ENCODE data around the gene TRRAP. TPM values are rescaled to one million over a fixed set of nuclear protein-coding genes. Genes with fewer than 3 reads are reported as not detected.

TRRAP gene
- total RNA-seq, 6 experiments from 2014 or later: 26.6 to 35.5 (median 28.7) TPM

DNA sequence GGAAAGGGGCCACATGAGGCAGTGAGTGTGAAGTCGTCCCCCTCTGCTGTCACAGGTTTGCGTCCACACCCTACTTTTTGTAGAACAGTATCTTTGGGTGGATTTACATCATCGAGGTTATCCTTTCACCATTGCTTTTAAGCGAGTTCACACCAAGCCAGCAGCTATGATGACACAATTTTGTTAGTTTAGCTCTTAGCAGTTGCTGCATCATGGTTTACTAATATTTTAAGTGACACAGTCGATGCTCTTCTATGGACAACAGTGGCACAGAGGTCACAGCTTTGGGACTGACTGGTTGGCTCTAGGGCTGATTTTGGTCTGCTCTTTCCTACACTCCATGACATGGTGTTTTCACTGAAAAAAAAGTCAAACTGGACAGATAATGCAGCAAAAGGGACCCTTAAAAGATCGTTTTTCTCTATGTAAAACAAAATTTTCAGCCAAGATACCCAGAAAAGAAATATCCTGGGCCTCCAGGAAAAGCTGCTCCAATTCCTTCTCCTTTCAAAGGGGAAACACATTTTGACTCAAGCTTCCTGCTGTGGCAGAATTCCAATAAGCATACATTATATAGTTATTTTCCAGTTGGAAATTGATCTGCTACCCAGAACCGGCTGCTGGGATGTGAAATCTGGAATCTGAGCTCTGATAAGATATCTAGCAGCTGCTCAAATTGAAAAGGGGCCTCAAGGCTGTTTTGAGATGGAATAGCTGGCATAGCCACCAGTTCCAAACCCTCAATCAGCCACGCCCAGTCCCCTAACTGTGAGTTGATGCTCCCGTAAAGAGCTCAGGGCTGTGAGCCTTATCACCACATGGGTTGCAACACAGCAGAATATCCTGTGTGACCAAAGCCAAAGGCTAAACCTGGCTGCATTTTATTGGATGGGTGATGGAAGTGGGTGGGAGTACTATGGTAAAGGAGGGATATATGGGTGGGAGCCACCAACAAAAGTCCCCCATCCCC is 151.4 kb downstream of the TRRAP start:
- H3K27ac Mint-ChIP-seq: peak overlapping the region; percentile 53; the same call in 1 of the 2 replicates
- TF ChIP-seq, protein P1, sequence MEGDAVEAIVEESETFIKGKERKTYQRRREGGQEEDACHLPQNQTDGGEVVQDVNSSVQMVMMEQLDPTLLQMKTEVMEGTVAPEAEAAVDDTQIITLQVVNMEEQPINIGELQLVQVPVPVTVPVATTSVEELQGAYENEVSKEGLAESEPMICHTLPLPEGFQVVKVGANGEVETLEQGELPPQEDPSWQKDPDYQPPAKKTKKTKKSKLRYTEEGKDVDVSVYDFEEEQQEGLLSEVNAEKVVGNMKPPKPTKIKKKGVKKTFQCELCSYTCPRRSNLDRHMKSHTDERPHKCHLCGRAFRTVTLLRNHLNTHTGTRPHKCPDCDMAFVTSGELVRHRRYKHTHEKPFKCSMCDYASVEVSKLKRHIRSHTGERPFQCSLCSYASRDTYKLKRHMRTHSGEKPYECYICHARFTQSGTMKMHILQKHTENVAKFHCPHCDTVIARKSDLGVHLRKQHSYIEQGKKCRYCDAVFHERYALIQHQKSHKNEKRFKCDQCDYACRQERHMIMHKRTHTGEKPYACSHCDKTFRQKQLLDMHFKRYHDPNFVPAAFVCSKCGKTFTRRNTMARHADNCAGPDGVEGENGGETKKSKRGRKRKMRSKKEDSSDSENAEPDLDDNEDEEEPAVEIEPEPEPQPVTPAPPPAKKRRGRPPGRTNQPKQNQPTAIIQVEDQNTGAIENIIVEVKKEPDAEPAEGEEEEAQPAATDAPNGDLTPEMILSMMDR (IDR thresholded peaks at IDR 0.05): no peak
- no peak for DNase-seq
- peaks cover 33% of the 10 kb centered on the region for H3K36me3 Mint-ChIP-seq (ENCODE audit: low read depth)
- H3K27me3 Mint-ChIP-seq (ENCODE audit: insufficient read depth): peaks cover 5% of the 10 kb centered on the region
- peaks cover 9% of the 10 kb centered on the region for H3K4me1 Mint-ChIP-seq (ENCODE audit: low read depth)
- no peak overlapping the region for H3K4me3 Mint-ChIP-seq
- no peaks in the 10 kb centered on the region for H3K9me3 Mint-ChIP-seq

- Mint-ChIP-seq H3K27me3 (ENCODE audit: insufficient read depth) (peaks cover 8% of the 10 kb centered on the region), H3K4me1 (ENCODE audit: low read depth) (peaks cover 6% of the 10 kb centered on the region; the same call in 1 of the 2 replicates), H3K9me3 (no peaks in the 10 kb centered on the region), H3K27ac (peak overlapping the region; percentile 5; the same call in 1 of the 2 replicates), H3K36me3 (ENCODE audit: low read depth) (peaks cover 35% of the 10 kb centered on the region), H3K4me3 (no peak overlapping the region)
- TF ChIP-seq, protein P1 (IDR thresholded peaks at IDR 0.05): no peak
- DNase-seq: no peak
Measured at GRCh38 chr7:99030457-99030856, 152.1 kb downstream of the TRRAP start.

- H3K9me3 Mint-ChIP-seq: no peaks in the 10 kb centered on the region
- H3K27me3 Mint-ChIP-seq (ENCODE audit: insufficient read depth): peaks cover 8% of the 10 kb centered on the region
- H3K36me3 Mint-ChIP-seq (ENCODE audit: low read depth): peaks cover 40% of the 10 kb centered on the region
- no peak overlapping the region for H3K4me3 Mint-ChIP-seq
- H3K27ac Mint-ChIP-seq: peak overlapping the region; percentile 5; the same call in 1 of the 2 replicates
- TF ChIP-seq, protein P1 (IDR thresholded peaks at IDR 0.05): no peak
- peaks cover 6% of the 10 kb centered on the region; the same call in 1 of the 2 replicates for H3K4me1 Mint-ChIP-seq (ENCODE audit: low read depth)
- DNase-seq: no peak
Measured at GRCh38 chr7:99030951-99031350, 152.6 kb downstream of the TRRAP start.

GRCh38 chr7:99031496-99031895 is 153.2 kb downstream of the TRRAP start:
- Mint-ChIP-seq H3K36me3 (ENCODE audit: low read depth) (peaks cover 43% of the 10 kb centered on the region), H3K27ac (no peak overlapping the region)
- TF ChIP-seq, protein P1 (IDR thresholded peaks at IDR 0.05): no peak

DNA sequence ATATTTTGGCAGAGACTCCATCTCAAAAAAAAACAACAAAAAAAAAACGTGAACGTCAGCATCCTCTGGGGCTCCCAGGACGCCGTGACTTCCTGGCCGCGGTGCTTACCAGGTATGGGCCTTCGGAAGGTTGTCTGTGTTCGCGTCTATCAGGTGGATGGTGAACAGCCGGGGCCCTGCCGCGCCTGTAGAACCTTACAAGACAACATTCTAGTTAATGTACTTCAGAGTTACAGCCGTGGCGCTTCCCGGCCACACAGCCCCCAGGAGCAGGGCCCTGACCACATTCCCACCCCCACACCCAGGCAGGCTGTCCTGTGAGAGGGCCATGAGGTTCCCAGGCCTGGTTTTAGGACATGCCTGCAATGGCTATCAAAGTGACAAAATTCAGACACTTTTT is 154.6 kb downstream of the TRRAP start:
- peaks cover 11% of the 10 kb centered on the region for H3K27me3 Mint-ChIP-seq (ENCODE audit: insufficient read depth)
- no peak overlapping the region for H3K27ac Mint-ChIP-seq
- H3K4me3 Mint-ChIP-seq: no peak overlapping the region
- DNase-seq: no peak
- H3K4me1 Mint-ChIP-seq (ENCODE audit: low read depth): peaks cover 6% of the 10 kb centered on the region; the same call in 1 of the 2 replicates
- TF ChIP-seq, protein P1 (IDR thresholded peaks at IDR 0.05): no peak
- H3K9me3 Mint-ChIP-seq: no peaks in the 10 kb centered on the region
- H3K36me3 Mint-ChIP-seq (ENCODE audit: low read depth): peaks cover 41% of the 10 kb centered on the region

More at GRCh38 chr7:99031496-99031895, 153.2 kb downstream of the TRRAP start:
- Mint-ChIP-seq H3K9me3 (no peaks in the 10 kb centered on the region), H3K27me3 (ENCODE audit: insufficient read depth) (peaks cover 10% of the 10 kb centered on the region), H3K4me3 (no peak overlapping the region), H3K4me1 (ENCODE audit: low read depth) (peaks cover 6% of the 10 kb centered on the region; the same call in 1 of the 2 replicates)
- DNase-seq: no peak

All from HFFc6 (cell line).